Left lung (tissue), 14 donors: ENCODE measurements around the gene GNRH2. TPM values are rescaled to one million over a fixed set of nuclear protein-coding genes. Genes with fewer than 3 reads are reported as not detected.

ENCODE experiments used
- ATAC-seq: fragments of 200-7000 bp; cut with Tn5 transposase; one replicate; pipeline ENCODE4 v1.9.1; 2020; ENCODE audit warnings: moderate library complexity
- DNase-seq, 4 donors: peaks; one replicate each; pipeline ENCODE4 v3.0.0-alpha.2; 2013 to 2020
- H3K27ac ChIP-seq, 2 donors: fragments of 200-600 bp; sonication (generic) in 1 of 2; one replicate each; pipeline versions ENCODE4 v1.5.0 to v1.8.0; 2020 to 2021
- H3K27me3 ChIP-seq, 2 donors: fragments of 200-600 bp; sonication (generic) in 1 of 2; one replicate each; pipeline versions ENCODE4 v1.5.0 to v1.8.0; 2020 to 2021
- H3K36me3 ChIP-seq, 2 donors: fragments of 200-600 bp; sonication (generic) in 1 of 2; one replicate each; pipeline versions ENCODE4 v1.5.0 to v1.8.0; 2020 to 2021
- H3K4me1 ChIP-seq, 2 donors: fragments of 200-600 bp; one replicate each; pipeline ENCODE4 v1.8.0; 2021
- H3K4me3 ChIP-seq, 2 donors: fragments of 200-600 bp; sonication (generic) in 1 of 2; one replicate each; pipeline versions ENCODE4 v1.5.0 to v1.8.0; 2020 to 2021; ENCODE audit warnings: mild to moderate bottlenecking in 1 of 2
- H3K9me3 ChIP-seq, 2 donors: fragments of 200-600 bp; sonication (generic) in 1 of 2; one replicate each; pipeline versions ENCODE4 v1.5.0 to v1.8.0; 2020 to 2021
- CTCF ChIP-seq, 2 donors: fragments of 200-600 bp; sonication (generic) in 1 of 2; IDR thresholded peaks; one replicate each; pipeline versions ENCODE4 v1.5.0 to v1.8.0; 2021; ENCODE audit warnings: antibody characterized with exemption in 2 of 2
- intact Hi-C, 2 donors: fragments of 100-400 bp; cut with DNase I; formaldehyde crosslinking; loops; one replicate each; pipeline versions ENCODE4 v1.11.2 to v1.14.2; 2022
- long read RNA-seq, 12 donors: library from polyadenylated mRNA in 2 of 12; unstranded in 2 of 12; transcript quantifications; one replicate each; pipeline ENCODE4 v2.0.0 and lab custom pipeline, GENCODE V29; 2019 to 2026
- polyA plus RNA-seq, 6 donors: library from polyadenylated mRNA; unstranded; fragments of 120-200 nt; gene quantifications; one replicate each; pipeline ENCODE4 v1.2.1, GENCODE V29; 2013; ENCODE audit not compliant: insufficient read length in 6 of 6
- total RNA-seq, 2 donors: library from RNA; stranded (reverse); fragmentation: NEBNext Ultra II Directional; extraction: Animal tissue kit (Norgen Biotek cat#: 25700); gene quantifications; one replicate each; pipeline ENCODE4 v1.2.1, GENCODE V29; 2021
- donor health status: DM: no; HTN: yes; CAD: no.
- donor health status: DM: no; HTN: no; CAD: no.

The GNRH2 gene
- under 1 TPM in 1 of 2 donors, not detected in 1; 0.63 TPM for total RNA-seq
- polyA plus RNA-seq: 1 to 10 TPM in 1 of 6 donors, under 1 TPM in 4, not detected in 1; 0.52 to 1.4 (median 0.66) TPM
- long read RNA-seq, donor 1: 0 reads
- long read RNA-seq, donor 2: 0 reads
- long read RNA-seq, donor 3: 0 reads
- long read RNA-seq, donor 4: 0 reads
- long read RNA-seq, donor 5: 0 reads
- long read RNA-seq, donor 6: 0 reads
- long read RNA-seq, donor 7: 0 reads
- long read RNA-seq, donor 8: 0 reads
- long read RNA-seq, donor 9: 0 reads
- long read RNA-seq, donor 10: 0 reads
- long read RNA-seq, donor 11: 0 reads
- long read RNA-seq, donor 12: 0 reads

GRCh38 chr20:3043322-3043721 is at the start of gene GNRH2:
Gene GNRH2, plus strand, starts transcription at chr20:3043622. Its CDS starts 793 bp downstream, at chr20:3044415.
- TF ChIP-seq CTCF (IDR thresholded peaks at IDR 0.05): no peak
- intact Hi-C loops: no loop called here
- H3K9me3 ChIP-seq: no peaks in the 10 kb centered on the region
- ATAC-seq: no peak
- H3K4me3 ChIP-seq: no peak within 1 kb of the TSS
- H3K36me3 ChIP-seq: peaks cover 0 to 33% of the 10 kb centered on the region in 2 donors
- H3K27ac ChIP-seq: peak within 1 kb of the TSS in 1 of 2 donors; percentile 51
- no peak for DNase-seq
- no peaks in the 10 kb centered on the region for H3K27me3 ChIP-seq
- H3K4me1 ChIP-seq: peaks cover 7 to 25% of the 10 kb centered on the region in 2 donors

GRCh38 chr20:2995796-2996195 is 47.6 kb upstream of the GNRH2 start:
- Histone ChIP-seq H3K4me3 (no peak overlapping the region), H3K27ac (no peak overlapping the region), H3K9me3 (no peaks in the 10 kb centered on the region), H3K36me3 (peaks cover 0 to 52% of the 10 kb centered on the region in 2 donors), H3K27me3 (no peaks in the 10 kb centered on the region), H3K4me1 (no peaks in the 10 kb centered on the region)
- no peak for DNase-seq
- intact Hi-C loops: no loop called here
- no peak for TF ChIP-seq CTCF (IDR thresholded peaks at IDR 0.05)
- ATAC-seq: no peak

GRCh38 chr20:2998728-2999127 is 44.7 kb upstream of the GNRH2 start:
- H3K4me3 ChIP-seq: no peak overlapping the region
- no peaks in the 10 kb centered on the region for H3K27me3 ChIP-seq
- no peak overlapping the region for H3K27ac ChIP-seq
- H3K4me1 ChIP-seq: no peaks in the 10 kb centered on the region
- no peak for ATAC-seq
- DNase-seq: no peak
- H3K36me3 ChIP-seq: peaks cover 0 to 31% of the 10 kb centered on the region in 2 donors
- intact Hi-C loops: no loop called here
- TF ChIP-seq CTCF (IDR thresholded peaks at IDR 0.05): no peak
- H3K9me3 ChIP-seq: no peaks in the 10 kb centered on the region

GRCh38 chr20:3000852-3001523 is 42.4 kb upstream of the GNRH2 start:
- TF ChIP-seq CTCF (IDR thresholded peaks at IDR 0.05): peak; percentile 15 to 21
- intact Hi-C loops: no loop called here
- Histone ChIP-seq H3K27me3 (no peaks in the 10 kb centered on the region), H3K4me1 (no peaks in the 10 kb centered on the region), H3K36me3 (peaks cover 0 to 26% of the 10 kb centered on the region in 2 donors), H3K27ac (no peak overlapping the region), H3K9me3 (no peaks in the 10 kb centered on the region), H3K4me3 (no peak overlapping the region)
- ATAC-seq (peak; percentile 77), DNase-seq (peak in 2 of 4 donors; percentile 44 to 74)

- no peak overlapping the region for H3K27ac ChIP-seq
- intact Hi-C loops: no loop called here
- H3K4me1 ChIP-seq: no peaks in the 10 kb centered on the region
- H3K27me3 ChIP-seq: no peaks in the 10 kb centered on the region
- no peak for DNase-seq
- TF ChIP-seq CTCF (IDR thresholded peaks at IDR 0.05): no peak
- H3K4me3 ChIP-seq: no peak overlapping the region
- ATAC-seq: no peak
- H3K9me3 ChIP-seq: no peaks in the 10 kb centered on the region
- H3K36me3 ChIP-seq: peaks cover 0 to 48% of the 10 kb centered on the region in 2 donors
These were observed 40.0 kb upstream of the GNRH2 start for GRCh38 chr20:3003416-3003815.
